ENCODE data around the gene DSE. TPM values are rescaled to one million over a fixed set of nuclear protein-coding genes. Genes with fewer than 3 reads are reported as not detected.

The DSE gene
- polyA plus RNA-seq, 3 donors, result 14.6 to 36.5 (median 28.4) TPM

DNA sequence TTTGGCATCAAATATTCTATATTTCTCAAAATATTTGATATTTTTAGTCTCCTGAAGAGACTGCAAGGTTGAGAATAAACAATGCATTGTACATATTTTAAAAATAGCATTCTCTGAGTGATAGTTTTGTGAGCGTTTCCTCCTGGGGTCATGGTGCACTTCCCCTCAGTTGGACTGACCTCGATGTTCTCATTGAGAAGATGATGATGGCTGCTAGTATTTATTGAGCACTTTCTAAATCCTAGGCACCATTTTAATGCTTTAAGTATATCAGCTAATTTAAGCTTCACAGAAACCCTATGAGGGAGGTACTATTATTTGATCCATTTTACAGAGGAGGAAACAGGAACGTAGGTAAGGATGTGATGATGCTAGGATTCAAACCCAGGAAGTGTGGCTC lies 18.2 kb downstream of the DSE start:
- peak overlapping the region in 1 of 2 donors; percentile 30 for H3K4me3 Mint-ChIP-seq
- peaks cover 74 to 90% of the 10 kb centered on the region in 2 donors for H3K4me1 ChIP-seq (ENCODE audit: control insufficient read depth in 1 of 2, insufficient read depth in 2 of 2, low read length in 2 of 2)
- peaks cover 77% of the 10 kb centered on the region for H3K4me1 Mint-ChIP-seq

DNA sequence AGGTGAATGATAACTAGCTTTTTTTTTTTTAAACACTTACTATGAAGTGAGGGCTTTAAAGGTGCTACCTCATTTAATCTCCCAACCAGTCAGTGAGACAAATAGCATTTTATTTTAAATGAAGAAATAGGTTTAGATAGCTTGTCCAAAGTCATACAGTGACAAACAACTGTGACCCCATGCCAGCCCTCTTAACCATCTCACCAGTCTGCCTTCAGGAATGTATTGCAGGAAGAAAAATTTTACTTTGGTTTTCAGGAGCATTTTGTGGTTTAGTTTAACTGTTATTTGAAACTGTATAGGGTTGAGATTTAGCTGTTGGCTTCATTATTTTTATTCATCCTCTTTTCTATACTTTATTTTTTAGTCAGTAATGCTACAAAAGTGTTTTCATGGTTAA lies 18.6 kb downstream of the DSE start:
- peak overlapping the region in 1 of 2 donors; percentile 54 for H3K27ac ChIP-seq (ENCODE audit: low read depth in 1 of 2, low read length in 2 of 2)
- peaks cover 0 to 2% (median 2%) of the 10 kb centered on the region in 3 donors for H3K27me3 Mint-ChIP-seq (ENCODE audit: low read depth in 3 of 3)

More for the DNA sequence above, 18.2 kb downstream of the DSE start:
- peak overlapping the region in 6 of 7 donors; percentile 0 to 96 (median 76) for H3K27ac Mint-ChIP-seq
- no peak overlapping the region for H3K9ac ChIP-seq (ENCODE audit: insufficient read depth, low read length, poor library complexity, severe bottlenecking)
- no peaks in the 10 kb centered on the region for H3K9me3 Mint-ChIP-seq
- peak overlapping the region; percentile 4 for H3K4me2 ChIP-seq (replicated peaks; ENCODE audit: extremely low read depth, low read length, poor library complexity, severe bottlenecking)
- H3K79me2 ChIP-seq (ENCODE audit: insufficient read depth, low read length), result peaks cover 69% of the 10 kb centered on the region
- peaks cover 19% of the 10 kb centered on the region for H4K20me1 ChIP-seq (ENCODE audit: insufficient read depth, low read length)
- peak in 1 of 3 donors; percentile 15 for DNase-seq
- intact Hi-C loops (cut with micrococcal nuclease), result loop anchor here in 1 of 2 donors (5.0 kb wide), 1 partner anchor 58 kb away; no protein-coding TSS in a partner anchor
- H3K9me3 ChIP-seq (replicated peaks in 1 of 2; ENCODE audit: control insufficient read depth in 1 of 2, insufficient read depth in 1 of 2, low read length in 2 of 2), result no peaks in the 10 kb centered on the region
- peaks cover under 1 to 8% of the 10 kb centered on the region in 2 donors for H3K36me3 Mint-ChIP-seq
- H2AFZ ChIP-seq (ENCODE audit: insufficient read depth, low read depth, low read length, poor library complexity, severe bottlenecking), result no peak overlapping the region
- no peak overlapping the region for H3K4me3 ChIP-seq (replicated peaks in 1 of 3; ENCODE audit: low read depth in 2 of 3, low read length in 3 of 3)
- H3K36me3 ChIP-seq (replicated peaks in 1 of 2; ENCODE audit: control insufficient read depth in 1 of 2, insufficient read depth in 2 of 2, low read length in 2 of 2), result no peaks in the 10 kb centered on the region
- no peaks in the 10 kb centered on the region for H3K27me3 ChIP-seq (ENCODE audit: control insufficient read depth in 2 of 2, insufficient read depth in 2 of 2, low read length in 2 of 2)
- H3K27me3 Mint-ChIP-seq (ENCODE audit: low read depth in 3 of 3), result peaks cover 0 to 2% (median 0%) of the 10 kb centered on the region in 3 donors
- TF ChIP-seq, protein P1, sequence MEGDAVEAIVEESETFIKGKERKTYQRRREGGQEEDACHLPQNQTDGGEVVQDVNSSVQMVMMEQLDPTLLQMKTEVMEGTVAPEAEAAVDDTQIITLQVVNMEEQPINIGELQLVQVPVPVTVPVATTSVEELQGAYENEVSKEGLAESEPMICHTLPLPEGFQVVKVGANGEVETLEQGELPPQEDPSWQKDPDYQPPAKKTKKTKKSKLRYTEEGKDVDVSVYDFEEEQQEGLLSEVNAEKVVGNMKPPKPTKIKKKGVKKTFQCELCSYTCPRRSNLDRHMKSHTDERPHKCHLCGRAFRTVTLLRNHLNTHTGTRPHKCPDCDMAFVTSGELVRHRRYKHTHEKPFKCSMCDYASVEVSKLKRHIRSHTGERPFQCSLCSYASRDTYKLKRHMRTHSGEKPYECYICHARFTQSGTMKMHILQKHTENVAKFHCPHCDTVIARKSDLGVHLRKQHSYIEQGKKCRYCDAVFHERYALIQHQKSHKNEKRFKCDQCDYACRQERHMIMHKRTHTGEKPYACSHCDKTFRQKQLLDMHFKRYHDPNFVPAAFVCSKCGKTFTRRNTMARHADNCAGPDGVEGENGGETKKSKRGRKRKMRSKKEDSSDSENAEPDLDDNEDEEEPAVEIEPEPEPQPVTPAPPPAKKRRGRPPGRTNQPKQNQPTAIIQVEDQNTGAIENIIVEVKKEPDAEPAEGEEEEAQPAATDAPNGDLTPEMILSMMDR (IDR thresholded peaks at IDR 0.05), result no peak
- WGBS (ENCODE audit: insufficient coverage), result no CpG with 5 or more reads among the region's 3 CpGs
- H3K27ac ChIP-seq (ENCODE audit: low read depth in 1 of 2, low read length in 2 of 2), result peak overlapping the region in 1 of 2 donors; percentile 54

More for the DNA sequence above, 18.6 kb downstream of the DSE start:
- intact Hi-C loops (cut with micrococcal nuclease), result loop anchor here in 1 of 2 donors (5.0 kb wide), 1 partner anchor 58 kb away; no protein-coding TSS in a partner anchor
- Mint-ChIP-seq H3K36me3 (peaks cover 3 to 8% of the 10 kb centered on the region in 2 donors), H3K4me1 (peaks cover 78% of the 10 kb centered on the region), H3K9me3 (no peaks in the 10 kb centered on the region), H3K27ac (peak overlapping the region in 6 of 7 donors; percentile 0 to 96 (median 43)), H3K4me3 (peak overlapping the region in 1 of 2 donors; percentile 30)
- TF ChIP-seq, protein P1 (IDR thresholded peaks at IDR 0.05), result no peak
- H3K4me1 ChIP-seq (ENCODE audit: control insufficient read depth in 1 of 2, insufficient read depth in 2 of 2, low read length in 2 of 2), result peaks cover 74 to 90% of the 10 kb centered on the region in 2 donors
- H3K4me2 ChIP-seq (replicated peaks; ENCODE audit: extremely low read depth, low read length, poor library complexity, severe bottlenecking), result peak overlapping the region; percentile 4
- peaks cover 19% of the 10 kb centered on the region for H4K20me1 ChIP-seq (ENCODE audit: insufficient read depth, low read length)
- H3K4me3 ChIP-seq (replicated peaks in 1 of 3; ENCODE audit: low read depth in 2 of 3, low read length in 3 of 3), result no peak overlapping the region
- no peak overlapping the region for H3K9ac ChIP-seq (ENCODE audit: insufficient read depth, low read length, poor library complexity, severe bottlenecking)
- no peaks in the 10 kb centered on the region for H3K27me3 ChIP-seq (ENCODE audit: control insufficient read depth in 2 of 2, insufficient read depth in 2 of 2, low read length in 2 of 2)
- DNase-seq, result no peak
- no peaks in the 10 kb centered on the region for H3K9me3 ChIP-seq (replicated peaks in 1 of 2; ENCODE audit: control insufficient read depth in 1 of 2, insufficient read depth in 1 of 2, low read length in 2 of 2)
- peaks cover 70% of the 10 kb centered on the region for H3K79me2 ChIP-seq (ENCODE audit: insufficient read depth, low read length)
- H2AFZ ChIP-seq (ENCODE audit: insufficient read depth, low read depth, low read length, poor library complexity, severe bottlenecking), result no peak overlapping the region
- H3K36me3 ChIP-seq (replicated peaks in 1 of 2; ENCODE audit: control insufficient read depth in 1 of 2, insufficient read depth in 2 of 2, low read length in 2 of 2), result no peaks in the 10 kb centered on the region
